HepG2 (cell line): ENCODE results near the gene TMEM131L. TPM values are rescaled to one million over a fixed set of nuclear protein-coding genes. Genes with fewer than 3 reads are reported as not detected.

Experiments used
- ATAC-seq: fragments of 200-7000 bp; cut with Tn5 transposase; 3 replicates; pipeline ENCODE4 v1.9.1; 2020; ENCODE audit warnings: mild to moderate bottlenecking, moderate library complexity
- BruUV-seq: library from RNA; stranded (reverse); fragments of 400-500 nt; replicated peaks from 2 replicates; lab custom pipeline; 2021; lab: Mats Ljungman, UMichigan
- CTCF ChIA-PET: fragments of 300-600 bp; formaldehyde crosslinking; extraction: SDS; loops from one replicate; lab custom pipeline; 2021; ENCODE audit warnings: low total read pairs, inconsistent platforms, low intra/inter-chr PET ratio; lab: Yijun Ruan, JAX
- POLR2A ChIA-PET: fragments of 350-600 bp; sonication (Branson Sonifier 250); formaldehyde crosslinking; loops from one replicate; lab custom pipeline; 2020; ENCODE audit warnings: antibody characterized with exemption, inconsistent platforms; lab: Yijun Ruan, JAX
- DNase-seq: peaks from one replicate; pipeline ENCODE4 v3.0.0-alpha.2; 2015; ENCODE audit warnings: low spot score
- FAIRE-seq: peaks from 3 replicates; lab custom pipeline; 2011; peaks lifted over from hg19 to GRCh38; lab: Jason Lieb, UNC
- H2AFZ ChIP-seq: one replicate; pipeline ENCODE4 v1.6.1; 2011; ENCODE audit warnings: low read length, inconsistent platforms
- H3K27ac ChIP-seq: fragments of 300-600 bp; 3 replicates; pipeline ENCODE4 v1.8.0; 2011; ENCODE audit warnings: mixed run types, mild to moderate bottlenecking, mixed read lengths, low read length, inconsistent platforms; ENCODE audit not compliant: insufficient read depth; ENCODE audit errors: extremely low read length
- H3K27me3 ChIP-seq, 2 experiments: fragments of 200-600 bp in 1 of 2; 2 replicates in 1 of 2; 3 replicates in 1 of 2; pipeline versions ENCODE4 v1.6.0 to v1.8.0; 2011; ENCODE audit warnings: low read length in 2 of 2, mild to moderate bottlenecking in 2 of 2, moderate library complexity in 2 of 2, inconsistent platforms in 1 of 2; ENCODE audit not compliant: insufficient read depth in 2 of 2, control insufficient read depth in 1 of 2
- H3K36me3 ChIP-seq, 2 experiments: fragments of 200-600 bp in 1 of 2; replicated peaks in 1 of 2; 2 replicates in 1 of 2; 3 replicates in 1 of 2; pipeline versions ENCODE4 v1.5.1 to v1.8.0; 2011; ENCODE audit warnings: low read length in 2 of 2, inconsistent platforms in 1 of 2; ENCODE audit not compliant: insufficient read depth in 2 of 2, control insufficient read depth in 1 of 2
- H3K4me1 ChIP-seq: 2 replicates; pipeline ENCODE4 v1.5.1; 2012; ENCODE audit warnings: low read length, inconsistent platforms; ENCODE audit not compliant: insufficient read depth
- H3K4me2 ChIP-seq: 2 replicates; pipeline ENCODE4 v1.6.0; 2011; ENCODE audit warnings: low read depth, low read length, inconsistent platforms
- H3K4me3 ChIP-seq, 3 experiments: fragments of 200-600 bp in 1 of 3; sonication (generic), shearing (Covaris generic) in 1 of 3; replicated peaks in 1 of 3; 2 replicates each; pipeline ENCODE4 v1.5.1; 2011 to 2016; ENCODE audit warnings: low read length in 3 of 3, inconsistent platforms in 2 of 3, low read depth in 2 of 3, mild to moderate bottlenecking in 2 of 3, control low read depth in 1 of 3, mixed read lengths in 1 of 3; ENCODE audit not compliant: insufficient read depth in 1 of 3
- H3K79me2 ChIP-seq: one replicate; pipeline ENCODE4 v1.6.1; 2011; ENCODE audit warnings: low read length, inconsistent platforms; ENCODE audit not compliant: insufficient read depth
- H3K9ac ChIP-seq: 2 replicates; pipeline ENCODE4 v1.6.0; 2011; ENCODE audit warnings: mild to moderate bottlenecking, low read depth, low read length, inconsistent platforms; ENCODE audit not compliant: insufficient read depth
- H3K9me3 ChIP-seq: 2 replicates; pipeline ENCODE4 v1.5.1; 2012; ENCODE audit warnings: mild to moderate bottlenecking, low read length
- H4K20me1 ChIP-seq: 2 replicates; pipeline ENCODE4 v1.6.0; 2011; ENCODE audit warnings: inconsistent platforms, mild to moderate bottlenecking, low read length, moderate library complexity; ENCODE audit not compliant: insufficient read depth
- NKX3-1 ChIP-seq: sonication (generic); formaldehyde crosslinking; IDR thresholded peaks from 2 replicates; pipeline ENCODE4 v1.5.0; 2020; ENCODE audit warnings: missing genetic modification reagents
- PLRG1 ChIP-seq: fragments of 450-650 bp; conservative IDR thresholded peaks from 2 replicates; pipeline ENCODE4 v1.6.1; 2016
- RARG ChIP-seq: sonication (generic); formaldehyde crosslinking; IDR thresholded peaks from 2 replicates; pipeline ENCODE4 v1.4.0; 2020; ENCODE audit warnings: low read depth, mild to moderate bottlenecking, missing genetic modification reagents
- RCOR2 ChIP-seq: IDR thresholded peaks from 2 replicates; pipeline ENCODE4 v1.6.1; 2016; ENCODE audit warnings: missing biosample characterization, missing genetic modification reagents
- SMAD9 ChIP-seq: sonication (generic); formaldehyde crosslinking; IDR thresholded peaks from 2 replicates; pipeline ENCODE4 v1.5.1; 2020; ENCODE audit warnings: mild to moderate bottlenecking, missing genetic modification reagents
- SYNCRIP ChIP-seq: fragments of 200-400 bp; formaldehyde crosslinking; IDR thresholded peaks from 2 replicates; pipeline ENCODE4 v1.6.1; 2018; ENCODE audit warnings: mild to moderate bottlenecking, low read depth, low read length; ENCODE audit not compliant: insufficient read depth
- TFDP1 ChIP-seq: IDR thresholded peaks from 2 replicates; pipeline ENCODE4 v1.6.1; 2016; ENCODE audit warnings: missing compliant biosample characterization, missing genetic modification reagents, borderline replicate concordance
- ZC3H4 ChIP-seq: sonication (generic); formaldehyde crosslinking; IDR thresholded peaks from 2 replicates; pipeline ENCODE4 v1.4.0; 2020; ENCODE audit warnings: missing genetic modification reagents, borderline replicate concordance
- ZNF263 ChIP-seq: sonication (generic); formaldehyde crosslinking; IDR thresholded peaks from 2 replicates; pipeline ENCODE4 v1.4.0; 2020; ENCODE audit warnings: missing genetic modification reagents
- ZNF552 ChIP-seq: sonication (generic); formaldehyde crosslinking; IDR thresholded peaks from 2 replicates; pipeline ENCODE4 v1.9.0; 2022; ENCODE audit warnings: missing genetic modification reagents, mild to moderate bottlenecking, borderline replicate concordance
- WGBS: methylation state at CpG from one replicate; pipeline ENCODE4 v1.1.6; 2017; ENCODE audit warnings: low lambda C conversion rate; 5-methylcytosine and 5-hydroxymethylcytosine counted together
- in situ Hi-C: cut with HindIII; loops from 2 replicates; pipeline ENCODE4 v1.10.0; 2017; ENCODE audit warnings: low pct_unique_long_range_greater_than_20kb; ENCODE audit not compliant: extremely low pct_ligation_motif_present
- intact Hi-C: fragments of 100-400 bp; cut with micrococcal nuclease; formaldehyde crosslinking; loops from one replicate; pipeline ENCODE4 v1.10.0; 2022; ENCODE audit not compliant: unreplicated experiment
- polyA plus RNA-seq, 8 experiments: library from polyadenylated mRNA; depleted of rRNA in 3 of 8; stranded (reverse) in 7 of 8; unstranded in 1 of 8; fragments of >200 nt; fragmentation: Illumina TruSeq in 4 of 8; extraction: Trizol in 4 of 8; gene quantifications; 2 replicates each; pipeline versions ENCODE4 v1.2.1 to v1.2.3, GENCODE V29; 2011 to 2016; ENCODE audit warnings: low read depth in 4 of 8, missing spikeins in 1 of 8, mixed read lengths in 1 of 8; ENCODE audit not compliant: insufficient read depth in 1 of 8
- total RNA-seq, 5 experiments: library from RNA; depleted of rRNA; stranded (reverse); fragments of >200 nt; fragmentation: Illumina TruSeq; extraction: Trizol; gene quantifications; 2 replicates each; pipeline ENCODE4 v1.2.3, GENCODE V29; 2016; ENCODE audit warnings: low read depth in 1 of 5
- TF ChIP-seq, protein P1 (sequence below): sonication (generic); formaldehyde crosslinking; IDR thresholded peaks from 2 replicates; pipeline ENCODE4 v1.8.0; 2022; ENCODE audit warnings: mild to moderate bottlenecking, missing genetic modification reagents; ENCODE audit not compliant: insufficient replicate concordance

TMEM131L gene
- total and polyA plus RNA-seq, 2 of the 13 experiments (the other 11 are each of a cell fraction or from before 2014, with no cell fraction given), result 2.2 to 4.5 TPM

DNA sequence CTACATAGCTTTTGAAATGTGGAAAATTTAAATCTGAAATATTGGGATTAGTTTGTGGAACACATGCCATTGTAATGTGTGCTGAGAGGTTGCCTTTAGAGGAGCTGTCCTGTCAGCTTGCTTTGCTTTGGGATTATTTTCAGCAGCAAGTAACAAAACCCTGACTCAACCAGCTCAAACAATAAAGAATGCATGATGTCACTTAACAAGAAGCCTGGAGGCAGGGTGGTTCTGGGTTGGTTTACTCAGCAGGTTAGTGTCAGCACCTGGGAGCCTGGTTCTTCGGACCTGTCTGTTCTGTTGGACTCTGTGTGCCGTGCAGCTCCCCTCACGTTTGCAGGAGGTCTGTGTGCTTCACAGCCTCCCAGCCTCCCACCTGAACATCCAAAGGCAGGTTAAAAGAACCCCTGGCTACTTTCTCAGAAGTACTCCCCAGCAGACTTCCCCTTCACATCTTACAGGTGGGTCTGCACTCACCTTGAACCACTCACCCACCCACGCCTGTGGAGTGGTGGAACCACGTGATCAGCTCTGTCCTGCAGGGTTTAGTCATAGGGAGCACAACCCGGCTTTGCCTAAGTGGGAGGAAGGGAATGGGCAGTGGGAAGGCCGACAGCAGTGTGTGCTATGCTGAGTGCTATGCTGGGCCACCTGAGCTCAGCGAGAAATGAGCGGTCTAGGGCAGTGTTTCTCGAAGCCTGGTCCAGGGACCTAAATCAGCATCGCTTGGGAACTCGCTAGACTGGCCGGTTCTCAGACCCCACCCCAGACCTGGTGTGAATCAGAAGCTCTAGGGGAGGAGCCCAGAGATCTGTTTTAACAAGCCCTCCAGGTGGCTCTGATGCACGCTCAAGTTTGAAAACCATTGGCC lies 20.4 kb downstream of the TMEM131L start (continued):
- TF ChIP-seq ZNF263 (CRISPR knock-in tag), result peak; percentile 71

- Histone ChIP-seq H3K4me3 (no peak overlapping the region), H3K27me3 (no peaks in the 10 kb centered on the region), H3K27ac (no peak overlapping the region), H3K36me3 (no peaks in the 10 kb centered on the region; a peak in 1 of 5 replicates), H3K9me3 (no peaks in the 10 kb centered on the region), H3K4me2 (no peak overlapping the region), H3K9ac (no peak overlapping the region), H3K79me2 (no peaks in the 10 kb centered on the region), H3K4me1 (peaks cover 17% of the 10 kb centered on the region), H2AFZ (no peak overlapping the region), H4K20me1 (no peaks in the 10 kb centered on the region)
- WGBS, result 94% methylated on average over 20 of the region's 24 CpGs
- in situ Hi-C loops, result no loop called here
- ATAC-seq (no peak; the same call in 2 of the 3 replicates), FAIRE-seq (no peak), DNase-seq (no peak)
- POLR2A ChIA-PET, result no interaction called here
- CTCF ChIA-PET, result no interaction called here
- TF ChIP-seq RARG (CRISPR knock-in tag) (no peak), PLRG1 (no peak), SMAD9 (CRISPR knock-in tag) (no peak), SYNCRIP (no peak), RCOR2 (no peak), ZC3H4 (CRISPR knock-in tag) (no peak), NKX3-1 (CRISPR knock-in tag) (no peak), TFDP1 (CRISPR knock-in tag) (no peak), ZNF552 (CRISPR knock-in tag) (no peak)
- TF ChIP-seq, protein P1, sequence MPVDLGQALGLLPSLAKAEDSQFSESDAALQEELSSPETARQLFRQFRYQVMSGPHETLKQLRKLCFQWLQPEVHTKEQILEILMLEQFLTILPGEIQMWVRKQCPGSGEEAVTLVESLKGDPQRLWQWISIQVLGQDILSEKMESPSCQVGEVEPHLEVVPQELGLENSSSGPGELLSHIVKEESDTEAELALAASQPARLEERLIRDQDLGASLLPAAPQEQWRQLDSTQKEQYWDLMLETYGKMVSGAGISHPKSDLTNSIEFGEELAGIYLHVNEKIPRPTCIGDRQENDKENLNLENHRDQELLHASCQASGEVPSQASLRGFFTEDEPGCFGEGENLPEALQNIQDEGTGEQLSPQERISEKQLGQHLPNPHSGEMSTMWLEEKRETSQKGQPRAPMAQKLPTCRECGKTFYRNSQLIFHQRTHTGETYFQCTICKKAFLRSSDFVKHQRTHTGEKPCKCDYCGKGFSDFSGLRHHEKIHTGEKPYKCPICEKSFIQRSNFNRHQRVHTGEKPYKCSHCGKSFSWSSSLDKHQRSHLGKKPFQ, result no peak
- intact Hi-C loops, result no loop called here
- no TSS peak for BruUV-seq
Measured at GRCh38 chr4:153488006-153488891, 22.1 kb downstream of the TMEM131L start.
